ENCODE data around the gene OR10J5. TPM values are rescaled to one million over a fixed set of nuclear protein-coding genes. Genes with fewer than 3 reads are reported as not detected.

Gene OR10J5
- total and polyA plus RNA-seq, 5 donors: not detected

Other genes with a start within 250 kb of the OR10J5 start
- gene FCER1A, start 233.7 kb downstream of the OR10J5 start, total RNA-seq: 1 to 10 TPM in 1 of 4 donors, under 1 TPM in 3; 0.20 to 1.7 (median 0.68) TPM
- not detected for gene FCER1A, start 233.7 kb downstream of the OR10J5 start, polyA plus RNA-seq
- gene OR10J4, start 103.8 kb downstream of the OR10J5 start, total RNA-seq: not detected
- gene OR10J4, start 103.8 kb downstream of the OR10J5 start, polyA plus RNA-seq: not detected
- not detected for gene OR10J1, start 96.3 kb downstream of the OR10J5 start, total RNA-seq
- gene OR10J1, start 96.3 kb downstream of the OR10J5 start, polyA plus RNA-seq: not detected
- gene APCS, start 51.8 kb upstream of the OR10J5 start, total RNA-seq: under 1 TPM in 1 of 4 donors, not detected in 3; 0.39 TPM
- not detected for gene APCS, start 51.8 kb upstream of the OR10J5 start, polyA plus RNA-seq
- gene CRP, start 178.6 kb upstream of the OR10J5 start, total RNA-seq: under 1 TPM in 1 of 4 donors, not detected in 3; 0.67 TPM
- gene CRP, start 178.6 kb upstream of the OR10J5 start, polyA plus RNA-seq: 0.18 TPM
- gene DUSP23, start 245.0 kb upstream of the OR10J5 start, total RNA-seq: 10 to 100 TPM; 20.7 to 27.8 (median 23.3) TPM
- gene DUSP23, start 245.0 kb upstream of the OR10J5 start, polyA plus RNA-seq: 43.7 TPM

All from right cardiac atrium (tissue), 5 donors.